WTC11 (cell line): ENCODE results near the gene GADD45GIP1.

Experiments used
- CTCF ChIP-seq: fragments of 200-600 bp; IDR thresholded peaks from 2 replicates; pipeline ENCODE4 v1.8.0; 2022; ENCODE audit warnings: antibody characterized with exemption
- NR2C2 ChIP-seq: sonication (generic); formaldehyde crosslinking; IDR thresholded peaks from 2 replicates; pipeline ENCODE4 v1.8.0; 2022; ENCODE audit warnings: mild to moderate bottlenecking, missing genetic modification reagents
- PRRX2 ChIP-seq: fragments of 250-450 bp; sonication (Bioruptor Pico); IDR thresholded peaks from 2 replicates; pipeline ENCODE4 v1.8.0; 2021; ENCODE audit warnings: mild to moderate bottlenecking
- TF ChIP-seq, protein P1 (sequence below): sonication (generic); formaldehyde crosslinking; IDR thresholded peaks from 2 replicates; pipeline ENCODE4 v1.8.1; 2022; ENCODE audit warnings: mild to moderate bottlenecking, missing genetic modification reagents, moderate library complexity, borderline replicate concordance

DNA sequence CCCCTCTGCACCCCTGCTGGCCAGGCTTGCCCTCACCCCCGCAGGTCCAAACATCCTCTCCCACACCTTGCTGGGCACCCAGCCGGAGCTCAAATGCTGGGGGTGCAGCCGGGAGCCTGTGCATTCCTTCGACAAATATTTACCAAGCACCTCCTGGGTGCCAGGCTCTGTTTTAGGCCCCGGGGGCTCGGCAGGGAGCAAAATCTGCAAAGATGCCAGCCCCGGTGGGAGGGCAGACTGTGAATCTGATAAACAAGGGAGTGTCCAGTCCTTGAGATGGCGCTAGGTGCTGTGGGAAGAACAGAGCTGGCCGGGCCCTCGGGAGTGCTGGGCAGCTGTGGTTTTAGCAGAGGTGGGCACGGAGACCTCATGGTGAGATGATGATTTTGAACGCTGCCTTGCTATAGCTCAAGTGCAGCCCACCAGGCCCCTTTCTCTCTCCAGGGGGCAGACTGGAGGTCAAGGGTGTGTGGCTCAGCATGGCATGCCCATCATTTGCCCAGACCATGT, 48.9 kb upstream of the GADD45GIP1 start:
- TF ChIP-seq CTCF (no peak), PRRX2 (CRISPR knock-in tag) (no peak), NR2C2 (CRISPR knock-in tag) (no peak)
- TF ChIP-seq, protein P1, sequence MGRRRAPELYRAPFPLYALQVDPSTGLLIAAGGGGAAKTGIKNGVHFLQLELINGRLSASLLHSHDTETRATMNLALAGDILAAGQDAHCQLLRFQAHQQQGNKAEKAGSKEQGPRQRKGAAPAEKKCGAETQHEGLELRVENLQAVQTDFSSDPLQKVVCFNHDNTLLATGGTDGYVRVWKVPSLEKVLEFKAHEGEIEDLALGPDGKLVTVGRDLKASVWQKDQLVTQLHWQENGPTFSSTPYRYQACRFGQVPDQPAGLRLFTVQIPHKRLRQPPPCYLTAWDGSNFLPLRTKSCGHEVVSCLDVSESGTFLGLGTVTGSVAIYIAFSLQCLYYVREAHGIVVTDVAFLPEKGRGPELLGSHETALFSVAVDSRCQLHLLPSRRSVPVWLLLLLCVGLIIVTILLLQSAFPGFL (CRISPR knock-in tag), result no peak
